K562 (cell line): ENCODE measurements around the gene MAP3K14. TPM values are rescaled to one million over a fixed set of nuclear protein-coding genes. Genes with fewer than 3 reads are reported as not detected.
A peak's percentile ranks its signal among the peaks of the same experiment; 100 is the strongest.

Experiments used
- CBX3 ChIP-seq, 2 experiments: IDR thresholded peaks; 1 replicate in 1 of 2; 2 replicates in 1 of 2; pipeline ENCODE4 v1.6.1; 2012; ENCODE audit warnings: inconsistent platforms in 2 of 2, low read length in 2 of 2, borderline replicate concordance in 1 of 2, control low read depth in 1 of 2
- CEBPB ChIP-seq: fragments of 450-650 bp; IDR thresholded peaks from 2 replicates; pipeline ENCODE4 v1.6.1; 2016; ENCODE audit warnings: missing genetic modification characterization, missing compliant biosample characterization
- JUN ChIP-seq, 2 experiments: sonication (generic) in 1 of 2; formaldehyde crosslinking in 1 of 2; IDR thresholded peaks; 2 replicates each; pipeline versions ENCODE4 v1.6.1 to v1.8.0; 2012 to 2022; ENCODE audit warnings: borderline replicate concordance in 2 of 2, mild to moderate bottlenecking in 2 of 2, improper control_type of control experiment in 1 of 2, low read depth in 1 of 2, low read length in 1 of 2, missing genetic modification reagents in 1 of 2
- MAFF ChIP-seq: IDR thresholded peaks from 2 replicates; pipeline ENCODE4 v1.6.1; 2012; ENCODE audit warnings: low read length, improper control_type of control experiment
- MECOM ChIP-seq: fragments of 250-450 bp; sonication (Bioruptor Pico); IDR thresholded peaks from 2 replicates; pipeline ENCODE4 v1.8.0; 2022; ENCODE audit warnings: inconsistent platforms
- SAP30 ChIP-seq: fragments of 200-600 bp; sonication (generic); IDR thresholded peaks from 2 replicates; pipeline ENCODE4 v1.6.1; 2012; ENCODE audit warnings: borderline replicate concordance, low read depth, mild to moderate bottlenecking, moderate library complexity, low read length, control low read depth, inconsistent platforms; ENCODE audit not compliant: insufficient read depth, poor library complexity, severe bottlenecking
- SMAD4 ChIP-seq: fragments of 250-450 bp; sonication (Bioruptor Pico); conservative IDR thresholded peaks from 2 replicates; pipeline ENCODE4 v1.8.0; 2021; ENCODE audit warnings: inconsistent platforms, mild to moderate bottlenecking, moderate library complexity
- ZNF263 ChIP-seq: sonication (generic); formaldehyde crosslinking; IDR thresholded peaks from 2 replicates; pipeline ENCODE4 v1.8.0; 2022; ENCODE audit warnings: mild to moderate bottlenecking, missing genetic modification reagents, borderline replicate concordance
- ZNF316 ChIP-seq: fragments of 450-650 bp; IDR thresholded peaks from 2 replicates; pipeline ENCODE4 v1.6.1; 2016
- ZNF707 ChIP-seq: fragments of 250-450 bp; sonication (Bioruptor Pico); conservative IDR thresholded peaks from 2 replicates; pipeline ENCODE4 v1.8.0; 2022; ENCODE audit warnings: inconsistent platforms, mild to moderate bottlenecking, moderate library complexity
- polyA plus RNA-seq, 8 experiments: library from polyadenylated mRNA; depleted of rRNA in 4 of 8; stranded (reverse) in 5 of 8; unstranded in 3 of 8; fragments of >200 nt; fragmentation: Nextera tagmentation in 2 of 8; fragmentation: Illumina TruSeq in 1 of 8; extraction: Ambion mirVana in 2 of 8; extraction: Trizol in 1 of 8; gene quantifications; 2 replicates each; pipeline versions ENCODE4 v1.2.1 to v1.2.3, GENCODE V29; 2011 to 2014; ENCODE audit warnings: inconsistent platforms in 1 of 8, missing spikeins in 1 of 8
- total RNA-seq, 7 experiments: library from RNA; depleted of rRNA in 6 of 7; stranded (reverse); fragments of >200 nt in 6 of 7; fragmentation: Illumina TruSeq in 2 of 7; extraction: Trizol in 2 of 7; gene quantifications; 2 replicates each; pipeline versions ENCODE4 v1.2.1 to v1.2.3, GENCODE V29; 2011 to 2021; ENCODE audit warnings: low replicate concordance in 1 of 7
- TF ChIP-seq, protein P1 (sequence below): fragments of 200-800 bp; sonication (Bioruptor generic); IDR thresholded peaks from 2 replicates; pipeline ENCODE4 v1.6.1; 2017; ENCODE audit warnings: missing genetic modification characterization, missing compliant biosample characterization
- TF ChIP-seq, protein P2 (sequence below): fragments of 450-650 bp; formaldehyde crosslinking; IDR thresholded peaks from 2 replicates; pipeline ENCODE4 v1.4.0; 2022; ENCODE audit warnings: mild to moderate bottlenecking, moderate library complexity
- TF ChIP-seq, protein P3 (sequence below): fragments of 250-450 bp; sonication (Bioruptor Pico); IDR thresholded peaks from 2 replicates; pipeline ENCODE4 v1.4.0; 2020; ENCODE audit warnings: mild to moderate bottlenecking
- TF ChIP-seq, protein P4 (sequence below): fragments of 450-650 bp; conservative IDR thresholded peaks from 2 replicates; pipeline ENCODE4 v1.6.1; 2016; ENCODE audit warnings: missing genetic modification characterization, low read depth, mild to moderate bottlenecking, control low read depth, missing compliant biosample characterization
- TF ChIP-seq, protein P5 (sequence below): fragments of 450-650 bp; IDR thresholded peaks from 2 replicates; pipeline ENCODE4 v1.6.1; 2014; ENCODE audit warnings: low read depth, mild to moderate bottlenecking, moderate library complexity, borderline replicate concordance
- TF ChIP-seq, protein P6 (sequence below): fragments of 250-450 bp; sonication (Bioruptor Pico); IDR thresholded peaks from 2 replicates; pipeline ENCODE4 v1.5.0; 2021

Gene MAP3K14
- total and polyA plus RNA-seq, 9 of the 15 experiments (the other 6 are each of a cell fraction or from before 2014, with no cell fraction given), result 0.45 to 8.7 (median 3.2) TPM

DNA sequence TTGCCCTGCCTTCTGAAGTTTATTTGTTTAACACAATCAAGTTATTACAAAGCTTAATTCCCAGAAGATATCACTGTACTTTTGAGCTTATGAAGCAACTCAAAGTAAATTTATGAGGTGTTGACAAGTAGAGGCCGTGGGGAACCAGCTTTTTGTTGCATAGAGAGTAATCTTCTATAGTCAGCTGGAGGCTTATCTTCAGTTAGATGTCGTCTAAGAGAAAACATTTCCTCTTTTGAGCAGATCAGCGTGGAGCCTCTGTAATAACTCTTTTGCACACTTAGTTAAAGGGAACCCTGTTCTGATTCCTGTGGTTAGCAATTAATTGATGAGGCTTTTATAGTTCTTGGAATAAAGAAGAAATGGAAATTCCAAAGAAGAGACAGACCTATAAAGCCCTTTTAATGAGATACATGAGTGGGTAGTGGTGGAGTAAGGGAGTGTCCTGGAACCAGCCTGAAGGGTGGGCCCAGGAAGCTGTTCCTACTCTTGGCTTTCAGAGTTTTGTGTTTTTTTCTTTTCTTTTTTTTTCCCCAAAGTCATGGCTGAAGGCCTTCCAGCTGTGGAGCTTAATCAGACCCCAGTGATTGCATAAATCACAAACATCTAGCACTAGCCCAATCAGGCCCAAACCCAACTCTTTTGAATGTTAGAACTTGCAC, 28.9 kb upstream of the MAP3K14 start (continued):
- TF ChIP-seq, protein P1, sequence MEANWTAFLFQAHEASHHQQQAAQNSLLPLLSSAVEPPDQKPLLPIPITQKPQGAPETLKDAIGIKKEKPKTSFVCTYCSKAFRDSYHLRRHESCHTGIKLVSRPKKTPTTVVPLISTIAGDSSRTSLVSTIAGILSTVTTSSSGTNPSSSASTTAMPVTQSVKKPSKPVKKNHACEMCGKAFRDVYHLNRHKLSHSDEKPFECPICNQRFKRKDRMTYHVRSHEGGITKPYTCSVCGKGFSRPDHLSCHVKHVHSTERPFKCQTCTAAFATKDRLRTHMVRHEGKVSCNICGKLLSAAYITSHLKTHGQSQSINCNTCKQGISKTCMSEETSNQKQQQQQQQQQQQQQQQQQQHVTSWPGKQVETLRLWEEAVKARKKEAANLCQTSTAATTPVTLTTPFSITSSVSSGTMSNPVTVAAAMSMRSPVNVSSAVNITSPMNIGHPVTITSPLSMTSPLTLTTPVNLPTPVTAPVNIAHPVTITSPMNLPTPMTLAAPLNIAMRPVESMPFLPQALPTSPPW, result peak; percentile 75
- TF ChIP-seq MECOM (CRISPR knock-in tag) (peak; percentile 85), JUN (IDR thresholded peaks at IDR 0.05; ENCODE audit: borderline replicate concordance, low read depth, low read length) (0 out of 2 replicates have a peak, but pooled peaks have one; percentile 27), JUN (CRISPR knock-in tag; IDR thresholded peaks at IDR 0.05; ENCODE audit: borderline replicate concordance) (no peak), ZNF263 (CRISPR knock-in tag) (no peak), CBX3 (IDR thresholded peaks at IDR 0.05; ENCODE audit: borderline replicate concordance in 1 of 2, low read length in 2 of 2) (peak in 1 of 2 experiments; percentile 49; a peak in 1 of 3 replicates), MAFF (0 out of 2 replicates have a peak, but pooled peaks have one; percentile 3), SAP30 (no peak), ZNF316 (no peak), ZNF707 (CRISPR knock-in tag) (no peak), CEBPB (tag) (peak; percentile 99), SMAD4 (CRISPR knock-in tag) (peak; percentile 95)
- TF ChIP-seq, protein P2, sequence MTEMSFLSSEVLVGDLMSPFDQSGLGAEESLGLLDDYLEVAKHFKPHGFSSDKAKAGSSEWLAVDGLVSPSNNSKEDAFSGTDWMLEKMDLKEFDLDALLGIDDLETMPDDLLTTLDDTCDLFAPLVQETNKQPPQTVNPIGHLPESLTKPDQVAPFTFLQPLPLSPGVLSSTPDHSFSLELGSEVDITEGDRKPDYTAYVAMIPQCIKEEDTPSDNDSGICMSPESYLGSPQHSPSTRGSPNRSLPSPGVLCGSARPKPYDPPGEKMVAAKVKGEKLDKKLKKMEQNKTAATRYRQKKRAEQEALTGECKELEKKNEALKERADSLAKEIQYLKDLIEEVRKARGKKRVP (CRISPR knock-in tag), result peak; percentile 80
- TF ChIP-seq, protein P3, sequence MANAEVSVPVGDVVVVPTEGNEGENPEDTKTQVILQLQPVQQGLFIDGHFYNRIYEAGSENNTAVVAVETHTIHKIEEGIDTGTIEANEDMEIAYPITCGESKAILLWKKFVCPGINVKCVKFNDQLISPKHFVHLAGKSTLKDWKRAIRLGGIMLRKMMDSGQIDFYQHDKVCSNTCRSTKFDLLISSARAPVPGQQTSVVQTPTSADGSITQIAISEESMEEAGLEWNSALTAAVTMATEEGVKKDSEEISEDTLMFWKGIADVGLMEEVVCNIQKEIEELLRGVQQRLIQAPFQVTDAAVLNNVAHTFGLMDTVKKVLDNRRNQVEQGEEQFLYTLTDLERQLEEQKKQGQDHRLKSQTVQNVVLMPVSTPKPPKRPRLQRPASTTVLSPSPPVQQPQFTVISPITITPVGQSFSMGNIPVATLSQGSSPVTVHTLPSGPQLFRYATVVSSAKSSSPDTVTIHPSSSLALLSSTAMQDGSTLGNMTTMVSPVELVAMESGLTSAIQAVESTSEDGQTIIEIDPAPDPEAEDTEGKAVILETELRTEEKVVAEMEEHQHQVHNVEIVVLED, result no peak
- TF ChIP-seq, protein P4, sequence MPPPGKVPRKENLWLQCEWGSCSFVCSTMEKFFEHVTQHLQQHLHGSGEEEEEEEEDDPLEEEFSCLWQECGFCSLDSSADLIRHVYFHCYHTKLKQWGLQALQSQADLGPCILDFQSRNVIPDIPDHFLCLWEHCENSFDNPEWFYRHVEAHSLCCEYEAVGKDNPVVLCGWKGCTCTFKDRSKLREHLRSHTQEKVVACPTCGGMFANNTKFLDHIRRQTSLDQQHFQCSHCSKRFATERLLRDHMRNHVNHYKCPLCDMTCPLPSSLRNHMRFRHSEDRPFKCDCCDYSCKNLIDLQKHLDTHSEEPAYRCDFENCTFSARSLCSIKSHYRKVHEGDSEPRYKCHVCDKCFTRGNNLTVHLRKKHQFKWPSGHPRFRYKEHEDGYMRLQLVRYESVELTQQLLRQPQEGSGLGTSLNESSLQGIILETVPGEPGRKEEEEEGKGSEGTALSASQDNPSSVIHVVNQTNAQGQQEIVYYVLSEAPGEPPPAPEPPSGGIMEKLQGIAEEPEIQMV, result no peak
- TF ChIP-seq, protein P5, sequence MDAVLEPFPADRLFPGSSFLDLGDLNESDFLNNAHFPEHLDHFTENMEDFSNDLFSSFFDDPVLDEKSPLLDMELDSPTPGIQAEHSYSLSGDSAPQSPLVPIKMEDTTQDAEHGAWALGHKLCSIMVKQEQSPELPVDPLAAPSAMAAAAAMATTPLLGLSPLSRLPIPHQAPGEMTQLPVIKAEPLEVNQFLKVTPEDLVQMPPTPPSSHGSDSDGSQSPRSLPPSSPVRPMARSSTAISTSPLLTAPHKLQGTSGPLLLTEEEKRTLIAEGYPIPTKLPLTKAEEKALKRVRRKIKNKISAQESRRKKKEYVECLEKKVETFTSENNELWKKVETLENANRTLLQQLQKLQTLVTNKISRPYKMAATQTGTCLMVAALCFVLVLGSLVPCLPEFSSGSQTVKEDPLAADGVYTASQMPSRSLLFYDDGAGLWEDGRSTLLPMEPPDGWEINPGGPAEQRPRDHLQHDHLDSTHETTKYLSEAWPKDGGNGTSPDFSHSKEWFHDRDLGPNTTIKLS, result no peak
- TF ChIP-seq, protein P6, sequence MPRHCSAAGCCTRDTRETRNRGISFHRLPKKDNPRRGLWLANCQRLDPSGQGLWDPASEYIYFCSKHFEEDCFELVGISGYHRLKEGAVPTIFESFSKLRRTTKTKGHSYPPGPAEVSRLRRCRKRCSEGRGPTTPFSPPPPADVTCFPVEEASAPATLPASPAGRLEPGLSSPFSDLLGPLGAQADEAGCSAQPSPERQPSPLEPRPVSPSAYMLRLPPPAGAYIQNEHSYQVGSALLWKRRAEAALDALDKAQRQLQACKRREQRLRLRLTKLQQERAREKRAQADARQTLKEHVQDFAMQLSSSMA (CRISPR knock-in tag), result no peak
